ENCODE measurements around the gene CD300H. TPM values are rescaled to one million over a fixed set of nuclear protein-coding genes. Genes with fewer than 3 reads are reported as not detected.

The CD300H gene
- total RNA-seq, 2 experiments from 2014 or later, result not detected

DNA sequence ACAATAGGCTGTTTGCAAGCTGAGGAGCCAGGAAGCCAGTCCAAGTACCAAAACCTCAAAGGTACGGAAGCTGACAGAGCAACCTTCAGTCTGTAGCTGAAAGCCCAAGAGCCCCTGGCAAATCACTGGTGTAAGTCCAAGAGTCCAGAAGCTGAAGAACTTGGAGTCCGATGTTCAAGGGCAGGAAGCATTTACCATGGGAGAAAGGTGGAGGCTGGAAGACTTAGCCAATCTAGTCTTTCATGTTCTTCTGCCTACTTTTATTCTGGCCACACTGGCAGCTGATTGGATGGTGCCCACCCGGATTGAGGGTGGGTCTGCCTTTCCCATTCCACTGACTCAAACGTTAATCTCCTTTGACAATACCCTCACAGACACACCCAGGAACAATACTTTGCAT, 51.4 kb downstream of the CD300H start:
- DNase-seq, result no peak
- peaks cover 28% of the 10 kb centered on the region for H3K27me3 Mint-ChIP-seq
- peaks cover 17% of the 10 kb centered on the region for H3K9me3 Mint-ChIP-seq
- no peak overlapping the region for H3K4me3 Mint-ChIP-seq
- ChIA-PET CTCF (interaction anchor here (0.7 to 1.0 kb wide), 2 partner anchors 14 to 270 kb away, joined by 3 read pairs; no protein-coding TSS in a partner anchor), POLR2A (no interaction called here)
- no peak overlapping the region for H3K27ac Mint-ChIP-seq
- peaks cover 15% of the 10 kb centered on the region for H3K4me1 Mint-ChIP-seq
- H3K36me3 Mint-ChIP-seq (ENCODE audit: low read depth), result peaks cover 13% of the 10 kb centered on the region

DNA sequence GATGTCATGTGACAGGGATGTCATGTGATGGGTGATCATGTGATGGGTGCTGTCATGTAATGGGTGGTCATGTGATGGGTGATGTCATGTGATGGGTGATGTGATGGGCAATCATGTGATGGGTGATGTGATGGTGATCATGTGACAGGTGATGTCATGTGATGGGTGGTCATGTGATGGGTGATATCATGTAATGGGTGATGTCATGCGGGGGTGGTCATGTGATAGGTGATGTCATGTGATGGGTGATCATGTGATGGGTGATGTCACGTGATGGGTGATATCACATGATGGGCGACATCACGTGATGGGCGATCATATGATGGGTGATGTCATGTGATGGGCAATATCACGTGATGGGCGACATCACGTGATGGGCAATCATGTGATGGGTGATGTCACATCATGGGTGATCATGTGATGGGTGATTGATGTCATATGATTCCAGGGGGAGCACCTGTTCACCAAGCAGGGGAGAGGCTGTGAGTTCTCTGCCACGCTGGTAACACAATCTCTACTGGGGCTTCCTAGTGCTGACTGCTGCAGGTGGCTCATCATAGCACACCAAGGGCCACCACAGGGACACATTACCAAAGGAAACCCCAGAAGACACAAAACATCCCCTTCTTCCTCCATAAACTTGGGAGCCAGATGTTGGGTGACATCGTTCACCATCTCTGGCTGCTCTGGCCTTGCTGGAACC, 52.5 kb downstream of the CD300H start:
- H3K9me3 Mint-ChIP-seq, result peaks cover 17% of the 10 kb centered on the region
- no peak for DNase-seq
- H3K27me3 Mint-ChIP-seq, result peaks cover 22% of the 10 kb centered on the region
- H3K36me3 Mint-ChIP-seq (ENCODE audit: low read depth), result peaks cover 13% of the 10 kb centered on the region
- peak overlapping the region; percentile 96 for H3K27ac Mint-ChIP-seq
- H3K4me3 Mint-ChIP-seq, result peak overlapping the region; percentile 66
- ChIA-PET CTCF (no interaction called here), POLR2A (no interaction called here)
- H3K4me1 Mint-ChIP-seq, result peaks cover 10% of the 10 kb centered on the region

DNA sequence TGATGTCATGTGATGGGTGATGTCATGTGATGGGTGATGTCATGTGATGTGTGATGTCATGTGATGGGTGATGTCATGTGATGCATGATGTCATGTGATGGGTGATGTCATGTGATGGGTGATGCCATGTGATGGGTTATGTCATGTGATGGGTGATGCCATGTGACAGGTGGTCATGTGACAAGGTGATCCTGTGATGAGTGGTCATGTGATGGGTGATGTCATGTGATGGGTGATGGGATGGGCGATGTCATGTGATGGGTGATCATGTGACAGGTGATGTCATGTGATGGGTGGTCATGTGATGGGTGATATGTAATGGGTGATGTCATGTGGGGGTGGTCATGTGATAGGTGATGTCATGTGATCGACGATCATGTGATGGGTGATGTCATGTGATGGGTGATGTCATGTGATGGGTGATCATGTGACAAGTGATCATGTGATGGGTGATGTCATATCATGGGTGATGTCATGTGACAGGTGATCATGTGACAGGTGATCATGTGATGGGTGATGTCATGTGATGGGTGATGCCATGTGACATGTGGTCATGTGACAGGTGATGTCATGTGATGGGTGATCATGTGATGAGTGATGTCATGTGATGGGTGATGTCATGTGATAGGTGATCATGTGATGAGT, 53.2 kb downstream of the CD300H start:
- peaks cover 17% of the 10 kb centered on the region for H3K9me3 Mint-ChIP-seq
- H3K27me3 Mint-ChIP-seq, result peaks cover 26% of the 10 kb centered on the region
- peaks cover 10% of the 10 kb centered on the region for H3K4me1 Mint-ChIP-seq
- peaks cover 13% of the 10 kb centered on the region for H3K36me3 Mint-ChIP-seq (ENCODE audit: low read depth)
- POLR2A ChIA-PET, result no interaction called here
- peak; percentile 73 for DNase-seq
- peak overlapping the region; percentile 96 for H3K27ac Mint-ChIP-seq
- peak overlapping the region; percentile 66 for H3K4me3 Mint-ChIP-seq
- CTCF ChIA-PET, result no interaction called here

DNA sequence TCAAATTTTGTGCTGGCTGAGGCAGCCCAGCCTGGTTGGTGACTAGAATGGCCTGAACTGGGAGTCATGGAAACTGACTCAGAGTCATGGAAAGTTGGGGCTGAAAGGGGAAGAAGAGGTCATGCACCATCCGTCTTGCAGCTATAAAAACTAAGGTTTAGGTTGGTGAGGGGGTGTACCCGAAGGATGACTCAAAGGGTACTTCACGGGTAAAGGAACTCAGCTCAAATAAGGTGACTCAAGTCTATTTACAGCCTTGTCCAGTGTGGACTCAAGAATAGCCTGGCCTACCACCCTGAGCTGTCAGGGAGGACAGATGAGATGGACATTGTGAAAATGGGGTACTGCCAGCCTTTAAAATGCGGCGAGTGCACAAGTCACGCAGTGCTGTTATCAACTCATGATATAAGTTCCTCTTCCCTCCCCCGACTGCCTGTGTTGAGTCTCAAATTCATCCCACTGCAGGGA, 54.7 kb downstream of the CD300H start:
- H3K4me1 Mint-ChIP-seq, result peaks cover 10% of the 10 kb centered on the region
- DNase-seq, result no peak
- no peak overlapping the region for H3K4me3 Mint-ChIP-seq
- CTCF ChIA-PET, result no interaction called here
- H3K27me3 Mint-ChIP-seq, result peaks cover 28% of the 10 kb centered on the region
- no peak overlapping the region for H3K27ac Mint-ChIP-seq
- POLR2A ChIA-PET, result interaction anchor here (0.9 kb wide), 1 partner anchor 11 kb away, joined by 3 read pairs; no protein-coding TSS in a partner anchor
- peaks cover 17% of the 10 kb centered on the region for H3K9me3 Mint-ChIP-seq
- H3K36me3 Mint-ChIP-seq (ENCODE audit: low read depth), result peaks cover 13% of the 10 kb centered on the region

DNA sequence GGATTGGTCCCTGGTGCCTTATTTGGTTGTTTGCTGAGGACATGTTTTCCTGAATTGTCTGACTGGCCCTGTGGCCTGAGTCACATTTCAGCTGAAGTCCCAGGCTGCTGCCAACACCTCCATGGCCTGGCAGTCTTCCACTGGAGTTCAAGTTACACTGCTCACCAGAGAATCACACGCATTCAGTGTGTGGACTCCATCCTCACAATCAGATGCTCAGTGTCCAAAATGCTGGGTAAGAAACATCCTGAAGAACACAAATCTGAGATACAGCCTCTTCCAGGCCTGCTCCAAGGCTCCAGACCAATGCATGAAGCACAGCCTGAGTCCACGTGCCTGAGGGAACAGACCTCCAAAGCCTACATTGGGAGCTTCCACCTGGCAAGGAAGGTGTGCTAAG, 55.3 kb downstream of the CD300H start:
- Mint-ChIP-seq H3K27ac (no peak overlapping the region), H3K4me3 (no peak overlapping the region), H3K36me3 (ENCODE audit: low read depth) (peaks cover 13% of the 10 kb centered on the region), H3K27me3 (peaks cover 30% of the 10 kb centered on the region), H3K9me3 (peaks cover 17% of the 10 kb centered on the region), H3K4me1 (peaks cover 10% of the 10 kb centered on the region)
- POLR2A ChIA-PET, result no interaction called here
- no peak for DNase-seq
- CTCF ChIA-PET, result no interaction called here

Other genes with a start within 250 kb of the CD300H start
- 1 to 10 TPM; 3.5 to 3.8 TPM for gene KIF19, start 241.3 kb downstream of the CD300H start, total RNA-seq
- gene BTBD17, start 205.6 kb downstream of the CD300H start, total RNA-seq, result under 1 TPM in 1 of 2 experiments, not detected in 1; 0.18 TPM
- gene GPR142, start 200.0 kb downstream of the CD300H start, total RNA-seq, result under 1 TPM in 1 of 2 experiments, not detected in 1; 0.15 TPM
- 1 to 10 TPM in 1 of 2 experiments, under 1 TPM in 1; 0.68 to 1.2 TPM for gene GPRC5C, start 135.4 kb downstream of the CD300H start, total RNA-seq
- gene CD300A, start 100.9 kb downstream of the CD300H start, total RNA-seq, result 10 to 100 TPM; 69.5 to 74.2 TPM
- gene CD300LB, start 36.0 kb downstream of the CD300H start, total RNA-seq, result not detected
- 1 to 10 TPM; 3.9 to 4.1 TPM for gene CD300C, start 21.4 kb downstream of the CD300H start, total RNA-seq
- gene CD300LD, start 24.8 kb upstream of the CD300H start, total RNA-seq, result not detected
- gene CD300E, start 56.2 kb upstream of the CD300H start, total RNA-seq, result not detected
- gene CD300LF, start 145.4 kb upstream of the CD300H start, total RNA-seq, result not detected
- gene RAB37, start 169.7 kb upstream of the CD300H start, total RNA-seq, result 10 to 100 TPM; 56.1 to 58.5 TPM
- gene NHERF1, start 181.1 kb upstream of the CD300H start, total RNA-seq, result 100 to 1,000 TPM; 320 to 328 TPM
- 10 to 100 TPM; 32.1 to 32.3 TPM for gene NAT9, start 208.8 kb upstream of the CD300H start, total RNA-seq

Measured in activated CD4-positive, alpha-beta memory T cell treated with anti-CD3 and anti-CD28 coated beads, Interleukin-2, amount 10 ng/mL, durations not matched to agents 7 days and 5 days (primary cell).